NCI-H446 (cell line): ENCODE data around the gene PRTN3.
"Not testable (repeated sequence)": the region's sequence is repeated elsewhere in the genome, so short reads cannot be mapped to it uniquely, and the experiment has no call there.

ENCODE experiments used
- DNase-seq, 2 experiments: peaks; one replicate each; lab custom pipeline; 2025; lab: John Stamatoyannopoulos, UW

Gene PRTN3

DNA sequence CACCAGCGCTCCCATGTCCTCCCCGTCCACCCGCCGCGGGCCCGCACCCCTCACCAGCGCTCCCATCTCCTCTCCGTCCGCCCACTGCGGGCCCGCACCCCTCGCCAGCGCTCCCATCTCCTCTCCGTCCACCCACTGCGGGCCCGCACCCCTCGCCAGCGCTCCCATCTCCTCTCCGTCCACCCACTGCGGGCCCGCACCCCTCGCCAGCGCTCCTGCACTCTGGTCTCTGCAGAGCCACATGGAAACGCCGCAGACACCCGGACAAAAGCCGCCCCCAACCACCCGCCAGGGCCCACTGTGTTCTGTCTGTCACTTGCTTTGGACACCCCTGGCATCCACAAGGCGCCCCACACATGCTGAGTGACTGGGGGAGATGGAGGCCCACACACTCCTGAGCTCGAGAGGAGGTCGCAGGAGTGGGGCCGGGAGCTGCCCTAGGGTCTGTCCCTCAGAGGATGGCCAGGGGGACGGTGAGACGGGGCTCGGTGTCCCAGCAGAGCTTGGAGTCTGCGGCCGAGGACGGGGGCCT lies 26.0 kb downstream of the PRTN3 start:
- no peak for DNase-seq

DNA sequence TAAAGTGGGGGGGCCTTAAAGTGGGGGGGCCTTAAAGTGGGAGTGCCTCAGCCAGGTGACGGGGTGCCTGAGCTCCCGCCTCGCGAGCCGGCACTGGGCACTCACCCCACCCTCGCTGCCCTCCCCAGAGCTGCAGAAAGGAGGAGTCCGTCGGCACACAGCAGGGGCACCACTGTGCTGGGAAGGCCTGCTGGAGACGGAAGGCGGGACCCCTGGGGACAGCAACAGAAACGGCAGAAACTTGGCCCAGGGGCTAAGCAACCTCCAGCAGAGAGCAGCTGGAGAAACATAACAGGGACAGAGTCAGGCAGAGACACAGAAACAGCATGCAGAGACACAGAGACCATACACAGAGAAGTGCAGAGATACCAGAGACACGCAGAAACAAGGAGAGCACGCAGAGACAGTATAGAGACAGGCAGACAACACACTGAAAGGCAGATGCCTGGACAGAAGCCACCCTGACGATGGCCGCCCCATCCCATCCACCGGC lies 26.5 kb downstream of the PRTN3 start:
- no peak for DNase-seq

DNA sequence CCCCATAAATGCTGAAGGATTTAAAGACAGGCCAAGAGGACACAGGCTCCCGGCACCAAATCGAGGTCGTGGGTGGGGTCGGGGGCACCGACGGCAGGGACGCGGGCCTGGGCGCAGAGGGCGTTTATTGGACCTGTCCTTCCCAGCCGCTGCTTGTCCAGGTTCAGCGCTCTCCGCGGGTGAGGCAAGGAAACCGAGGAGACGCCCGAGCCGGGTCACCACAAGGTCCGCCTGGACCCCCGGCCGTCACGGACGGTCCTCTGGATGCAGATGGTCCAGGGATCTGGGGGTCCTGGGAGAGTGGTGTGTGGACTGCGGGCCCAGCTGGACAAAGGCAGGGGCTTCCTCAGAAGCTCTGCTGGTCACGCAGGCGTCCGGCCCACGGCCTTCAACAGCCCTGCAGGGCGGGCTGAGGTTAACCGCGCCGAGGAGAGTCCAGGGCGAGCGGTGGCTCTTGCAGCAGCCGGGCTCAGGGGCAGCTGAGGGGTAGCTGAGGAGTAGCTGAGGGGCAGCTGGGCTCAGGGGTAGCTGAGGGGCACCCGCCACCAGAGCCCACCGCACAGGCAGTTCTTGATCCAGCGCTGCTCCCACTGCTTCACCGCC lies 27.2 kb downstream of the PRTN3 start:
- DNase-seq, result no peak

DNA sequence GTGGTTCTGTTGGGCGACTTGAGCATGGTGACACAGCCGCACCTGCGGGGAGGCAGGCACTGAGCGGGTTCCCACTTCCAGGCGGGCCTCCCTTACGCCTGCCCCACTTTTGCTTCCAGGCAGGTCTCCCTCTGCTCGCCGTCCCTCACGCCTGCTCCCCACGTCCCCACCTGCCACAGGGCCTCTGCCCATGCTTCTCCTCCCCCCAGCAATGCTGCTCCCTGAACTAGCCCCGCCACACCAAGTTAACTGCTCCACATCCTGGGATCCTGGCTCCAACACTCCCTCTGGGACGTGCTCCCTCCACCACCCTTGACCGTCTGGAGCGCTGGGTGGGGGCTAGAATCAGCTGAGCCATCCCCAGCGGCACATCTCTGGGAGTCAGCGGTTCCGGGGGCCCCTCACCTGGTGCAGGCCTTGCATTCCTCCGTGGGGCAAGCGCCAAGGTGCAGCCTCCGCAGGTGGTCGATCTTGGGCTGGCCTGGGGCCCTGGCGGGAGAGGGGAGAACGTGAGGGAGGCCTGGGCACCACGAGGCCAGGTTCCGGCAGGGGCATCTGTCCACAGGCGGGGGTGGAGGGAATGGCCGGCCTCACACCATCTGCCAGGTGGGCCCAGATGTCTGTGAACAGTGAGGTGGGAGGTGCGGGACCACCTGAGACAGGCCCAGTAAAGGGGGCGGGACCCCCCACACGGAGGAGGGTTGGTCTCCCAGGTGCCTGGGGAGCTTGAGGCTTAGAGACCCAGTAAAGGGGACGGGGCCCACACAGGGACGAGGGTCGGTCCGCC lies 27.9 kb downstream of the PRTN3 start:
- no peak for DNase-seq

DNA sequence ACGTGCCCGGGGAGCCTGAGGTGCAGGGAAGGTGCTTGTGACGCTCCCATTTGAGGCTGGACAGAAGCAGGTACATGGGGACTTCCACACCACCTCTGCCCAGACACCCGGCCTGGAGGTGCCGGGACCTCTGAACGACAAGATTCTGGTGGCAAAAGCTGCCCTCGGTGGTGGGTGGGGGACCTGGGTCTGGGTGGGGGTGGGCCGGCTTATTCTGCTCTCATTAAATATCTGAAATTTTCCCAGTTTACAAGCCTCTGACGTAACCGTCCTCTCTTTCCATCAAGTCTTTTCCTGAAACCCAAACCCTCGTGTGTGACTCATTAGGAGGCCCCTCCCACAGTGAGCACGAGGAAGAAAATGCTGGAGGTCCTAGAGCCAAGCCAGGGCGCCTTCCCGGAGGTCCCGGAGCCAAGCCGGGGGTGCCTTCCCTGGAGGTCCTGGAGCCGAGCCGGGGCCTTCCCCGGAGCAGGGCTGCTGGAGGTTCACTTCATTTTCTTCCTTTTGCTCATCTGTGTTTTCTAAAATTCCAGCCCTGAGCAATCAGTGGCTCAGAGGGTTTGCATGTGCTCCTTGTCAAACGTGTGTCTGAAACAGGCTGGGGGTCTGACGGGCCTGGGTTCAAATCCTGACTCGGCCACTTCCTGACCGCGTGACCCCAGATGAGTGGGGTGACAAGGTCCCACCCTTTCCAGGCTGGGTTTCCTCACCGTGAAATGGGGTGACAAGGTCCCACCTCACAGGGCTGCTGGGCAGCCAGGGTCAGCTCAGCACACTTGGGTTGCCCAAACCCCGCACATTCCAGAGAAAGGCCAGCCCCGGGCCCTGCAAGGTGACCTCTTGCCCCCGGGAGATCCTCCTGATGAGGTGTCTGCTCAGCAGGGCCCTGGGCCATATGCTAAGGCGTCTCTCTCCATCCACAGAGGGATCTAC lies 28.7 kb downstream of the PRTN3 start:
- no peak for DNase-seq

DNA sequence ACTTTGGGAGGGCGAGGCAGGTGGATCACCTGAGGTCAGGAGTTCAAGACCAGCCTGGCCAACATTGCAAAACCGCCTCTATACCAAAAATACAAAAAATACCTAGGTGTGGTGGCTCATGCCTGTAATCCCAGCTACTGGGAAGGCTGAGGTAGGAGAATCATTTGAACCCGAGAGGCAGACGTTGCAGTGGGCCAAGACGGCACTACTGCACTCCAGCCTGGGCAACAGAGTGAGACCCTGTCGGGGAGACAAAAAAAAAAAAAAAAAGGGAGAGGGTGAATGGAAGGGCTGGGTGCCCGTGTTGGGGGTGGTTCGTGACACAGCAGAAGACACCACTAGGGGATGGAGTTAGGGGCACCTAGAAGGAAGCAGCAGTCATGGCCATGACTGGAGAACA lies 29.5 kb downstream of the PRTN3 start:
- no peak for DNase-seq

DNA sequence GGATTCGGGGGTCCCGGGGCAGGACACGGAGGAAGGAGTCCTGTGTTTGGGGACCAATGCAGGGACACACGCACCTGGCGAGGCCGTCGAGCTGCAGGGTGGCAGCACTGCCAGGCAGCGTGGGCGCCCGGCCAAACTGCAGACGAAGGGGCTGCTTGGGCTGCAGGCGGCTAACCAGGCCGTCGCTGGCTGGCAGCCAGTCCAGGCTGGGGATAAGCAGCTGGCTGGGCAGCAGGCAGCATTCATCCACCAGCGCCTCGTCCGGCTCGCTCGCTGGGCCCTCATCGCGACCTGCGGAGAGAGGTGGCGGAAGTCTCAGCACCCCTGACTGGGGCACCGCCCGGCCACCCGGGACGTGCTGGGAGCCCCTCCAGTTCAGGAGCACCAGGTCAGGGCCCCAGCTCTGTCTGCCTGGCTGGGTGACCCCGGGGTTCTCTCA lies 30.2 kb downstream of the PRTN3 start:
- peak in 1 of 2 experiments; percentile 85 for DNase-seq

DNA sequence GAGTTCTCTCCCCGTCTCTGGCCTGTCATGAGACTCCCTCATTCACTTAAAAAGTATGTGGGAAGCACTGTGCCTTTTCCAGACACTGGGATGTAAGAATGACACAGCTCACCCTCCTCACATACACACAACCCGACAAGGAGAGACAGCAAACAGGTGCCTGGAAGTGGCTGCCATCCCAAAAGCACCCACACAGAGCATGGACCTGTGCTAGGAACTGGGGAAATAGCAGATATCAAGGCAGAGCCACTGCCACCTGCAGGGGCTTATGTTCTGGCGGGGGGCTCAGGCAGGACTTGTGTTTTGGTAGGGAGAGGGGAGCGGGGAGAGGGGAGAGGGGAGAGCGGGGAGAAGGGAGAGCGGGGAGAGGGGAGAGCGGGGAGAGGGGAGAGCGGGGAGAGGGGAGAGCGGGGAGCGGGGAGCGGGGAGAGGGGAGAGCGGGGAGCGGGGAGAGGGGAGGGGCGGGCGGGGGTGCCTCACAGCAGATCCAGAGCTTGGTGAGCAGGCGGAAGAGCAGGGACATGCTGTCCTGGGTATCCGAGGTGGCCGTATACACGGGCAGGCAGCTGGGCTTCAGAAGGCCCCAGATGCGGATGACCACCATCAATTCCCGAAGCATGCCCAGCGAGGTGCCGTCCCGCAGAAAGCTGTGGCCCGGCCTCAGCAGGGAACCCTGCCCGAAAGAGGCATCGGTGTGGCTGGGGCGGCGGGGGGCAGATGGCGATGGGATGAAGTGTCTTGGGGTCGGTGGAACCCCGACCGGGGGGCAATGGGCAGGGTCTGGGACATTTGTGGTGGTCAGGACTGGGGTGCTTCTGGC lies 30.9 kb downstream of the PRTN3 start:
- no peak for DNase-seq

DNA sequence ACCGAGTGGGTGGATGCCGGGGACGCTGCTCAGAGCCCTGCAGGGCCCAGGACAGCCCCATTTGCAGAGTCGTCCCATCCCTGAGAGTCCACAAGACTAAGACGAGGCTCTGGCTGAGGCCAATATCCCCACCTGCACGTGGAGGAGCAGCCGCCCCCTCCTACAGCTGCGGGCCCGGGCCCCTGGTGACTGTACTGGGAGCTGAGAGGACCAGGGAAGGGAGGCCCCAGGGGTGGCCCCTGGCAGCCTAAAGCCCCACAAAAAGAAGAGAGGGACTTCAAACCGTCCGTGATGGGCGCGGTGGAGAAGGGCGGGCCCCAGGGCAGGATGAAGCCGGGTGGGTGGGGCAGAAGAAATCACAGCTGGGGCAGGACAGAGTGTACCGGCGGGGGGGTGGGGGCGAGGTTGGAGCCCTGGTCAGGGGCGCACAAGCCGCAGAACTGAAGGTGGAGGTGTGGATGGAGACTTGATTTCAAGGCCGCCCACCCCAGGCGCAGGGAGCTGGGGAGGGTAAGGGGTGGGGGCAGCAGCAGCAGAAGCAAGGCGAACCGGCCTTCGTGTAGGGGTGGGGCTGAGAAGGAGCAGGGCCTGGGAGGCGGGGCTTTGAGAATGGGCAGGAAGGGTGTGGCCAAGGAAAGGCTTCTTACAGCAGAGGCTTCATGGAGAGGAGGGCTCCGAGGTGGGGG lies 31.6 kb downstream of the PRTN3 start:
- DNase-seq, result no peak

DNA sequence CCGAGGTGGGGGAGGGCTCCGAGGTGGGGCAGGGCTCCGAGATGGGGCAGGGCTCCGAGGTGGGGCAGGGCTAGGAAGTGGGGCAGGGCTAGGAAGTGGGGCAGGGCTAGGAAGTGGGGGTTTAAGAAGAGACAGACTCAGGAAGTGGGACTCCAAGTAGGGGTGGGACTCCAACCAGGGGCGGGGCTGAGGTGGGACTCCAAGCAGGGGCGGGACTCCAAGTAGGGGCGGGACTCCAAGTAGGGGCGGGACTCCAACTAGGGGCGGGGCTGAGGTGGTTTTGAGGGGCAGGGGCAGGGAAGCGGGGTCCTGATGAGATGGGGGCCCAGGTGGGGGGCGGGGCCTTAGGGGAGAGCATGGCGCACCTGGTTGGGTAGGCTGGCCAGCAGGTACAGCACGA lies 32.3 kb downstream of the PRTN3 start:
- no peak for DNase-seq

DNA sequence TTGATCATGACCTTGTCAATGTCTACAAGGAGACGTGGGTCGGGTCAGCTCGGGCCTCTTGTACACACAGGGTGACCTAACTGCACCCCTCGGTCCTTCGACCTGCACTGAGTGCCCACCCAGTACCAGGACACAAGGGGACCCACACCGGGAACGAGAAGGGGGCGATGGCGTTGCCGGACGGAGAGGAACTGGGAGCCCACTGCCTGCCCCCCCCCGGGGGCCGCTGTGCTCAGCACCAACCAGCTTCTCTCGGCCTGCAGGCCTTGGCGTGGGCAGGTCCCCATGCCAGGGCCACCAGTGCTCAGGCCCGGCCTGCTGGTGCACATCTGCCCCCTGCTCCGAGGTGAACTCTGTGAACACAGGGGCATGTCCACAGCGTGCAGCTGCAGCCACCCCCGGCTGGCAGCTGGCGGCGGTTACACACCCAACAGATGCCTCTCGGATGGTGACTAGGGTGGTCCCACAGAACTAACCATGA lies 32.8 kb downstream of the PRTN3 start:
- no peak for DNase-seq

DNA sequence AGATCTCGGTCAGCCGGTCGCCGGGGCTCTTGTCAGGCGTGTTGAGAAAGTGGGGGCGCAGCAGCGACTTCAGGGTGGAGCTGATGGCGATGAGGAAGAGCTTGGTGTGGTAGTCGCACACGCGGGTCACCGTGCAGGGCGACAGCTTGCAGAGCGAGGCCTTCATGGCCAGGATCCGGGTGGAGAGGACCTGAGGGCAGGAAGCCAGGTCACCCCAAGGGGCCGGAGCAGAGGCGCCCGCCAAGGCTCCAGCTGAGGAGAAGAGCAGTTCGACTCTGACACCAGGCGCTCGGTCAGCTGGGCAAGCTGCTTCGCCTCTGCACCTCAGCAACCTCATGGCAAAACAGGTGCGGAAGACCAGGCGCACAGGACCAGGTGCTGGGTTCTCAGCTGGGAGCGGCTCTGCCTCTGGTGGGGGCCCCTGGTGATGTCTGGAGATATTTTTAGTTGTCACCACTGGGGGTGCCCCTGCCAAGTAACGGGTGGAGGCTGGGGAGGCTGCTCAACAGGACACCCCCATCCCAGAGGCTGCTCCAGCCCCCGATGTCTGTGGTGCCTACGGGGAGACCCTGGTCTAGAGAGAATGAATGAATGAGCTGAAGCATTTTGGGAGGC lies 34.6 kb downstream of the PRTN3 start:
- DNase-seq, result no peak

DNA sequence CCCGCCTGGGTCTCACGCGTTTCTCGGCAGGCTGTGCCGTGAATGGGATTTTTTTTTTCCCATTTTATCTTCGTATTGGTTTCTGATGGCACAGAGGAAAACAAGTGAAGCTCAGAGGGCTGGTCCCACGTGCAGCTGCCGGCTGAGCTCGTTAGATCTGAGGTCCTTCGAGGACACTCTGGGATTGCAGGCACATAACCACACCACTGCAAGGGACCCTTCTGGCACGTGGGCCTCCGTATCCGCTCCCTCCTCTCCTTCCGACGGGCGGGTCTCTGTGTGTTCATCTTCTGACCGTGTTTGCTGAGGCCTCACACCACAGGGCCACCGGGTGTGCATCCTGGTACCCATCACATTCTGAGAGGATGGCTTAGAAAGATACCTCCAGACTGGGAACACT lies 35.3 kb downstream of the PRTN3 start:
- DNase-seq, result no peak

DNA sequence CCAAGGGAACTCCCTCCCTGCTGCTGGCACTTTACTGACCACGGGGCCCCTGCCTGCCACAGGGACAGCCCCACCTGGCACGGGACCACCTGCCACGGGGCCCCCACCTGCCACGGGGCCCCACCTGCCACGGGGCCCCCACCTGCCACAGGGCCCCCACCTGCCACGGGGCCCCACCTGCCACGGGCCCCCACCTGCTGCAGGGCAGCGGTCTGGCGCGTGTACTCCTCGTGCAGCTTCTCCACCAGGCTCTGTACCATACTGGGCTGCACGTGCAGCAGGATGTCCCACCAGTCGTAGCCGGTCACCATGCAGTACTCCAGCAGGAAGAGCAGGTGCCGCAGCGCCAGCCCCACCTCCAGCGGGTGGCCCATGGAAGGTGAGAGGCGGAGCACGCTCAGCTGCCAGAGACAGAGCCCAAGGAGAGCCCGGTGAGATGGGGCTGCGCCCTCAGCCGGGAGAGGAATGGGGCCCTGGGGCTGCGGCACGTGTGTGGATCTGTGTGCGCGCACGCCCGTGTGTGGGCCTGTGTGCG lies 36.0 kb downstream of the PRTN3 start:
- no peak for DNase-seq

DNA sequence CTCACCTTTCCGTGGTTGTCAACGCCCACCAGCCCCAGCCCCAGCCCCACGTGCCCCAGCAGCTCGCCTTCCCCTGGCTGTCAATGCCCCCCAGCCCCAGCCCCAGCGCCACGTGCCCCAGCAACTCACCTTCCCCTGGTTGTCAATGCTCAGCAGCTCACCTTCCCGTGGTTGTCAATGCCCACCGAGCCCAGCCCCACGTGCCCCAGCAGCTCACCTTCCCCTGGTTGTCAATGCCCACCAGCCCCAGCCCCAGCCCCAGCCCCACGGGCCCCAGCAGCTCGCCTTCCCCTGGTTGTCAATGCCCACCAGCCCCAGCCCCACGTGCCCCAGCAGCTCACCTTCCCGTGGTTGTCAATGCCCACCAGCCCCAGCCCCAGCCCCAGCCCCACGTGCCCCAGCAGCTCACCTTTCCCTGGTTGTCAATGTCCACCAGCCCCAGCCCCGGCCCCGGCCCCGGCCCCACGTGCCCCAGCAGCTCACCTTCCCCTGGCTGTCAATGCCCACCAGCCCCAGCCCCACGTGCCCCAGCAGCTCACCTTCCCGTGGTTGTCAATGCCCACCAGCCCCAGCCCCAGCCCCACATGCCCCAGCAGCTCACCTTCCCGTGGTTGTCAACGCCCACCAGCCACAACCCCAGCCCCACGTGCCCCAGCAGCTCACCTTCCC lies 37.3 kb downstream of the PRTN3 start:
- DNase-seq, result not testable (repeated sequence)

DNA sequence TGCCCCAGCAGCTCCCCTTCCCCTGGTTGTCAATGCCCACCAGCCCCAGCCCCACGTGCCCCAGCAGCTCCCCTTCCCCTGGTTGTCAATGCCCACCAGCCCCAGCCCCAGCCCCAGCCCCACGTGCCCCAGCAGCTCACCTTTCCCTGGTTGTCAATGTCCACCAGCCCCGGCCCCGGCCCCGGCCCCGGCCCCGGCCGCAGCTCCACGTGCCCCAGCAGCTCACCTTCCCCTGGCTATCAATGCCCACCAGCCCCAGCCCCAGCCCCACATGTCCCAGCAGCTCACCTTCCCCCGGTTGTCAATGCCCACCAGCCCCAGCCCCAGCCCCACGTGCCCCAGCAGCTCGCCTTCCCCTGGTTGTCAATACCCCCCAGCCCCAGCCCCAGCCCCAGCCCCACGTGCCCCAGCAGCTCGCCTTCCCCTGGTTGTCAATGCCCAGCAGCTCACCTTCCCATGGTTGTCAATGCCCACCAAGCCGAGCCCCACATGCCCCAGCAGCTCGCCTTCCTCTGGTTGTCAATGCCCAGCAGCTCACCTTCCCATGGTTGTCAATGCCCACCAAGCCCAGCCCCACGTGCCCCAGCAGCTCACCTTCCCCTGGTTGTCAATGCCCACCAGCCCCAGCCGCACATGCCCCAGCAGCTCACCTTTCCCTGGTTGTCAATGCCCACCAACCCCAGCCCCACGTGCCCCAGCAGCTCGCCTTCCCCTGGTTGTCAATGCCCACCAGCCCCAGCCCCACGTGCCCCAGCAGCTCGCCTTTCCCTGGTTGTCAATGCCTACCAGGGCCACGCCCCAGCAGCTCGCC lies 38.2 kb downstream of the PRTN3 start:
- DNase-seq, result not testable (repeated sequence)

DNA sequence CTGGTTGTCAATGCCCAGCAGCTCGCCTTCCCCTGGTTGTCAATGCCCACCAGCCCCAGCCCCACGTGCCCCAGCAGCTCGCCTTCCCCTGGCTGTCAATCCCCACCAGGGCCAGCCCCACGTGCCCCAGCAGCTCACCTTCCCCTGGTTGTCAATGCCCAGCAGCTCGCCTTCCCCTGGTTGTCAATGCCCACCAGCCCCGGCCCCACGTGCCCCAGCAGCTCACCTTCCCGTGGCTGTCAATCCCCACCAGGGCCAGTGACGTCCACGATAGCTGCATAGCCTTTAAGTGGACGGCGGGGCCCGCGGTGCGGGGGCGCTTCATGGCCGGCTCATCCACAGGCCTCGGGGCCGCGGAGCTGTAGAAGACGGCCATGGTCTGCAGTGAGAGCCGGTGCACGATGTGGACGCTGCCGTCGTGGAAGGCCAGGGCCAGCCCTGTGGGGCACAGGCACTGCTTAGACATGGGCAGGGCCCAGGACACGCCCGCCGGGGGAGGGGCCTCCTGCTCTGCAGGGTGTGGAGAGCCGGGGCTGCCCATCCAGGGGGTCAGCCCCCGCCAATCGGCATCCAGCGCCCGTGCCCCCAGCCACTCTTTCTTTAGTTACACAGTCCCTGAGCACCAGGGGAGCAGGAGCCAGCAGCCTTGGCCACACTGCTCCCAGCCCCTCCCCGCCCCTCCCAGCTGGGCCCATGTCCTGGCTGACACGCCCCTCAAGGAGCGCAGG lies 39.1 kb downstream of the PRTN3 start:
- DNase-seq, result no peak
